Measurements from ENCODE around the gene POLQ.

- TF ChIP-seq, protein P1, sequence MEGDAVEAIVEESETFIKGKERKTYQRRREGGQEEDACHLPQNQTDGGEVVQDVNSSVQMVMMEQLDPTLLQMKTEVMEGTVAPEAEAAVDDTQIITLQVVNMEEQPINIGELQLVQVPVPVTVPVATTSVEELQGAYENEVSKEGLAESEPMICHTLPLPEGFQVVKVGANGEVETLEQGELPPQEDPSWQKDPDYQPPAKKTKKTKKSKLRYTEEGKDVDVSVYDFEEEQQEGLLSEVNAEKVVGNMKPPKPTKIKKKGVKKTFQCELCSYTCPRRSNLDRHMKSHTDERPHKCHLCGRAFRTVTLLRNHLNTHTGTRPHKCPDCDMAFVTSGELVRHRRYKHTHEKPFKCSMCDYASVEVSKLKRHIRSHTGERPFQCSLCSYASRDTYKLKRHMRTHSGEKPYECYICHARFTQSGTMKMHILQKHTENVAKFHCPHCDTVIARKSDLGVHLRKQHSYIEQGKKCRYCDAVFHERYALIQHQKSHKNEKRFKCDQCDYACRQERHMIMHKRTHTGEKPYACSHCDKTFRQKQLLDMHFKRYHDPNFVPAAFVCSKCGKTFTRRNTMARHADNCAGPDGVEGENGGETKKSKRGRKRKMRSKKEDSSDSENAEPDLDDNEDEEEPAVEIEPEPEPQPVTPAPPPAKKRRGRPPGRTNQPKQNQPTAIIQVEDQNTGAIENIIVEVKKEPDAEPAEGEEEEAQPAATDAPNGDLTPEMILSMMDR (IDR thresholded peaks at IDR 0.05), result no peak
- TF ChIP-seq POLR2A (IDR thresholded peaks at IDR 0.05), result no peak
Observed at GRCh38 chr3:121552797-121553196, 7.0 kb upstream of the POLQ start.
